ENCODE results near the gene PDZD7.

DNA sequence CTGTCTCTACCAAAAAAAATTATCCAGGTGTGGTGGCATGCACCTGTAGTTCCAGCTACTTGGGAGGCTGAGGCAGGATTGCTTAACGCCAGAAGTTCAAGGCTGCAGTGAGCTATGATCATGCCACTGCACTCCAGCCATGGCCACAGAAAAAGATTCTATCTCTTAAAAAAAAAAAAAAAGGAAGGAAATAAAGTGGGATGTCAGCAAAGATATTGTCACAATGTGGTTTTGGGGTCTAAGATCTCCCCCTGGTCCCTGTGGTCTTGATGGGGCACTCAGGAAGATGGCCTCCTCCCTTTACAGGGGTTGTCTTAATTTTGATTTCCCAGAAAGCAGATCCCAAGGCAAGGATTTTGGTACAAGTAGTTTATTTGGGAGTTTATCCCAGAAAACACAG is 23.4 kb upstream of the PDZD7 start:
- no peak for TF ChIP-seq GATA2 (IDR thresholded peaks at IDR 0.05; ENCODE audit: low read depth, low read length)
- TF ChIP-seq GATA3 (IDR thresholded peaks at IDR 0.05; ENCODE audit: low read depth, low read length) = no peak
